Body of pancreas (tissue), 4 donors: ENCODE results near the gene ACVR2B. TPM values are rescaled to one million over a fixed set of nuclear protein-coding genes. Genes with fewer than 3 reads are reported as not detected.

Experiments used
- ATAC-seq: fragments of 150-250 bp; one replicate; pipeline ENCODE4 v1.9.1; 2016
- DNase-seq, 4 donors: peaks; one replicate each; pipeline ENCODE4 v3.0.0-alpha.2; 2019
- H3K27ac ChIP-seq, 4 donors: fragments of 200-600 bp; sonication (generic); 1 replicate in 3 of 4; 2 replicates in 1 of 4; pipeline versions ENCODE4 v1.5.1 to v1.6.1; 2016 to 2019; ENCODE audit warnings: mild to moderate bottlenecking in 1 of 4, mixed read lengths in 1 of 4, moderate library complexity in 1 of 4
- H3K27me3 ChIP-seq, 2 donors: fragments of 200-600 bp; sonication (generic); one replicate each; pipeline ENCODE4 v1.6.0; 2016; ENCODE audit warnings: mild to moderate bottlenecking in 1 of 2
- H3K36me3 ChIP-seq, 2 donors: fragments of 200-600 bp; sonication (generic); replicated peaks in 1 of 2; 2 replicates each; pipeline ENCODE4 v1.5.1; 2016; ENCODE audit warnings: low read depth in 2 of 2; ENCODE audit not compliant: insufficient read depth in 1 of 2
- H3K4me1 ChIP-seq: fragments of 200-600 bp; sonication (generic); one replicate; pipeline ENCODE4 v1.6.0; 2016
- H3K4me3 ChIP-seq, 2 donors: fragments of 200-600 bp; sonication (generic); 1 replicate in 1 of 2; 2 replicates in 1 of 2; pipeline ENCODE4 v1.5.1; 2016 to 2019
- H3K9me3 ChIP-seq, 3 donors: fragments of 200-600 bp; sonication (generic); 1 replicate in 2 of 3; 2 replicates in 1 of 3; pipeline ENCODE4 v1.5.1; 2016
- POLR2A ChIP-seq, 3 donors: fragments of 450-650 bp; IDR thresholded peaks; one replicate each; pipeline ENCODE4 v1.6.1; 2016; ENCODE audit warnings: antibody characterized with exemption in 3 of 3, mild to moderate bottlenecking in 2 of 3
- WGBS, 2 donors: methylation state at CpG; one replicate each; pipeline ENCODE4 v1.1.5; 2017; 5-methylcytosine and 5-hydroxymethylcytosine counted together
- intact Hi-C: fragments of 100-400 bp; cut with DNase I; formaldehyde crosslinking; loops from one replicate; pipeline ENCODE4 v1.15.1; 2023
- total RNA-seq, 2 donors: library from RNA; depleted of rRNA; stranded (reverse); fragments of >200 nt; gene quantifications; one replicate each; pipeline ENCODE4 v1.1.0, GENCODE V29; 2016
- TF ChIP-seq, protein P1 (sequence below), 7 experiments: fragments of 450-650 bp in 4 of 7; fragments of 200-600 bp in 3 of 7; sonication (generic) in 3 of 7; IDR thresholded peaks; one replicate each; pipeline ENCODE4 v1.5.1; 2016 to 2019; ENCODE audit warnings: antibody characterized with exemption in 7 of 7

Gene ACVR2B
- total RNA-seq, 2 donors from 2014 or later, result 7.3 to 18.1 TPM

DNA sequence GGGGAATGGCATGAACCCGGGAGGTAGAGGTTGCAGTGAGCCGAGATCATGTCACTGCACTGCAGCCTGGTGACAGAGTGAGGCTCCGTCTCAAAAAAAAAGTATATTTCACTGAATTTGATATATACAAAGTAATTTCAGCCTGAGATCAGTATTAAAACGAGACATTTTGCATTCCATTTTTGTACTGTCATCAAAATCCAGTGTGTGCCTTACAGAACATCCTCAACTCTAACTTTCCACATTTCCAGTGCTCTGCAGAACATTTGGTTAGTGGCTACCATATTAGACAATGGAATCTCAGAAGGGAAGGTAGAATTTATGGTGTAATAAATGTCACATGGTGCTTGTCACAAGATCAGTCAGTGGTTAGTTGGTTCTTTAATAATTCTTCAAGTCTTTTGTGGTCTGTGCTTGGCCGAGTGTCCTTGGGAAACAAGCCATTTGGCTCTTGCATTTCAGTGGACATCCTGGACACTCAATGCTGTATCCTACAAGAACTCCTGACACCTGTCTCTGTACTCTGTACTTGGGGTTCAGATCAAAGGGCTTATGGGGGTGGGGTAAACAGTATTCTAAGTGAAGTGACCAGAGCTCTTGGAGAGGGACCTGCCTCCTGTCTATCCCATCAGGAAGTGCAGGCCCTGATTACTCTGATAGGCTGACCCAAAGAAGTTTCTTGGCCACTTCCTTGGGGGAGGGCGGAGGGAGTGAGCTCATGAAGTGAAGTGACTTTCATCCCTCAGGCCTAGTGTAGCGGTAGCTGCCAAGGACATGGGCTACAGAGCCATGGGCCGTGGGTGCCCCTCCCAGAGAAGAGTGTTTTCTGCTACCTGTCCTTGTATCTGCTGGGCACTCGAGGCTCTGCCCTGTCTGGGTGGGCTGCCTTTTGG, 3.7 kb downstream of the ACVR2B start:
- H3K27me3 ChIP-seq, result no peaks in the 10 kb centered on the region
- intact Hi-C loops, result no loop called here
- H3K4me1 ChIP-seq, result peaks cover 64% of the 10 kb centered on the region
- DNase-seq (peak; percentile 31 to 55 (median 42)), ATAC-seq (no peak)
- no peaks in the 10 kb centered on the region for H3K36me3 ChIP-seq
- WGBS, 2 donors, result 74 to 77% methylated on average over 8 to 9 of the region's 9 CpGs
- TF ChIP-seq, protein P1, sequence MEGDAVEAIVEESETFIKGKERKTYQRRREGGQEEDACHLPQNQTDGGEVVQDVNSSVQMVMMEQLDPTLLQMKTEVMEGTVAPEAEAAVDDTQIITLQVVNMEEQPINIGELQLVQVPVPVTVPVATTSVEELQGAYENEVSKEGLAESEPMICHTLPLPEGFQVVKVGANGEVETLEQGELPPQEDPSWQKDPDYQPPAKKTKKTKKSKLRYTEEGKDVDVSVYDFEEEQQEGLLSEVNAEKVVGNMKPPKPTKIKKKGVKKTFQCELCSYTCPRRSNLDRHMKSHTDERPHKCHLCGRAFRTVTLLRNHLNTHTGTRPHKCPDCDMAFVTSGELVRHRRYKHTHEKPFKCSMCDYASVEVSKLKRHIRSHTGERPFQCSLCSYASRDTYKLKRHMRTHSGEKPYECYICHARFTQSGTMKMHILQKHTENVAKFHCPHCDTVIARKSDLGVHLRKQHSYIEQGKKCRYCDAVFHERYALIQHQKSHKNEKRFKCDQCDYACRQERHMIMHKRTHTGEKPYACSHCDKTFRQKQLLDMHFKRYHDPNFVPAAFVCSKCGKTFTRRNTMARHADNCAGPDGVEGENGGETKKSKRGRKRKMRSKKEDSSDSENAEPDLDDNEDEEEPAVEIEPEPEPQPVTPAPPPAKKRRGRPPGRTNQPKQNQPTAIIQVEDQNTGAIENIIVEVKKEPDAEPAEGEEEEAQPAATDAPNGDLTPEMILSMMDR (IDR thresholded peaks at IDR 0.05), result peak in 2 of 7 experiments; percentile 6 to 7
- no peak for TF ChIP-seq POLR2A (IDR thresholded peaks at IDR 0.05)
- H3K9me3 ChIP-seq, result no peaks in the 10 kb centered on the region
- peak overlapping the region in 3 of 4 donors; percentile 81 to 92 (median 90) for H3K27ac ChIP-seq
- no peak overlapping the region for H3K4me3 ChIP-seq

- TF ChIP-seq POLR2A (IDR thresholded peaks at IDR 0.05), result peak; percentile 10 to 76 (median 67)
- TF ChIP-seq, protein P1 (IDR thresholded peaks at IDR 0.05), result no peak
- peak; percentile 76 for ATAC-seq
- peak overlapping the region; percentile 81 to 92 (median 88) for H3K27ac ChIP-seq
- WGBS, 2 donors, result 24 to 62% methylated on average over 3 to 13 of the region's 13 CpGs
- peaks cover 59% of the 10 kb centered on the region for H3K4me1 ChIP-seq
- peak; percentile 87 to 91 (median 90) for DNase-seq
- no peak overlapping the region for H3K4me3 ChIP-seq
- no peaks in the 10 kb centered on the region for H3K27me3 ChIP-seq
- no peaks in the 10 kb centered on the region for H3K36me3 ChIP-seq
- H3K9me3 ChIP-seq, result no peaks in the 10 kb centered on the region
- intact Hi-C loops, result no loop called here
Measured at GRCh38 chr3:38458796-38459498, 5.3 kb downstream of the ACVR2B start.

- Histone ChIP-seq H3K4me1 (peaks cover 59% of the 10 kb centered on the region), H3K27ac (peak overlapping the region; percentile 81 to 92 (median 88)), H3K9me3 (no peaks in the 10 kb centered on the region), H3K36me3 (no peaks in the 10 kb centered on the region), H3K27me3 (no peaks in the 10 kb centered on the region), H3K4me3 (no peak overlapping the region)
- intact Hi-C loops, result no loop called here
- DNase-seq, result peak in 1 of 4 donors; percentile 29
- no peak for ATAC-seq
- TF ChIP-seq, protein P1 (IDR thresholded peaks at IDR 0.05), result no peak
- peak in 1 of 3 donors; percentile 11 for TF ChIP-seq POLR2A (IDR thresholded peaks at IDR 0.05)
- 25 to 34% methylated on average over 1 to 10 of the region's 10 CpGs for WGBS, 2 donors
Measured at GRCh38 chr3:38459499-38460048, 5.9 kb downstream of the ACVR2B start.

DNA sequence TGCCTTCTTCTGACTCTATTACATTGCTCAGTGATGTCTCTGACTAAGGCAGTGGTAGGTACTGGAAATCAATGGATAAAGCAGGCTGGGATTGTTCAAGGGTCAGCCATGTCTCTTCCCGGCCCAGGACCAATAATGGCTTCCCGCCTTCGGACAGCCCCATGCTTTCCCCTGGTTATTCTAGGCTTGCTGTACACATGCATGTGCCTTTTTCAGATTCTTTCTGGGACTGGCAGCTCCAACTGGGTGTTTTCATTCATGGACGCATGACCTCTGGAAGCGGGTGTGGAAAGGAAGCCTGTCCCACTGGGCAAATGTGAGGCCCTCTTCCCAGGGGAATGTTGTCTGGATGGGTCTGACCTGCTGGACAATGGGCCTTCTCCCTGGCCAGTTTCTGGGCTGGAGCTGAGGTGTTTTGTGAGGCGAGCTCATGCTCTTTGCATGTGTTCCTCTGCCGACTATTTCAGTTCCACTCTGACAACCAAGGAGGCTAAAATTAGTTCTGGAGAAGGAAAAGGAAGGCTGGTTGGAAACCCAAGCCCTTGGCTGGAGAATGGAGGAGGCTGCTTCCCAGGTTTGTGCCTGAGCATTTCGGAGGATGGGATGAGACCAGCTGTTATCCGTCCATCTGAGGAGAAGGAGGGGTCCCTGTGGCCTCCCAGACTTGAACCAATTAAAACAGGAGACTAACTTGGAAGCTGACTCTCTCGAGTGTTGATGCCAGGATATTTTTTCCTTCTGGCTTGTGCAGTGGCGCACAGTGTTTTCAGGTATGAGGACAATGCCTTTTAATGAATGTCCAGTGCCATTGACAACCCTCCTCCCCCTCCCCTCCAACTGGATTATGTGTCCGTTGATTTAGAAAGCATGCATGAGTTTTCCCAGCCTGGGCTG, 6.9 kb downstream of the ACVR2B start:
- no peaks in the 10 kb centered on the region for H3K27me3 ChIP-seq
- H3K36me3 ChIP-seq, result no peaks in the 10 kb centered on the region
- no peaks in the 10 kb centered on the region for H3K9me3 ChIP-seq
- TF ChIP-seq, protein P1 (IDR thresholded peaks at IDR 0.05), result no peak
- TF ChIP-seq POLR2A (IDR thresholded peaks at IDR 0.05), result no peak
- H3K4me3 ChIP-seq, result no peak overlapping the region
- 71 to 86% methylated on average over 10 to 12 of the region's 12 CpGs for WGBS, 2 donors
- peaks cover 58% of the 10 kb centered on the region for H3K4me1 ChIP-seq
- no peak for ATAC-seq
- no peak for DNase-seq
- intact Hi-C loops, result no loop called here
- H3K27ac ChIP-seq, result peak overlapping the region in 3 of 4 donors; percentile 81 to 92 (median 90)
